Immature natural killer cell (primary cell): ENCODE data around the gene YIPF6. TPM values are rescaled to one million over a fixed set of nuclear protein-coding genes. Genes with fewer than 3 reads are reported as not detected.
"Not testable (repeated sequence)": the region's sequence is repeated elsewhere in the genome, so short reads cannot be mapped to it uniquely, and the experiment has no call there.

Source experiments
- DNase-seq, 3 donors: peaks; one replicate each; pipeline ENCODE4 v3.0.0; 2022; ENCODE audit warnings: mixed read lengths in 1 of 3
- H3K27ac Mint-ChIP-seq, 6 donors: one replicate each; pipeline ENCODE4 v1.8.0; 2020; ENCODE audit warnings: mixed read lengths in 6 of 6, mild to moderate bottlenecking in 5 of 6, inconsistent platforms in 4 of 6, moderate library complexity in 3 of 6
- H3K27me3 Mint-ChIP-seq, 3 donors: one replicate each; pipeline ENCODE4 v1.8.0; 2020 to 2021; ENCODE audit warnings: low read depth in 3 of 3, mild to moderate bottlenecking in 3 of 3, mixed read lengths in 3 of 3, moderate library complexity in 3 of 3, inconsistent platforms in 1 of 3
- H3K36me3 Mint-ChIP-seq, 3 donors: one replicate each; pipeline ENCODE4 v1.8.0; 2020; ENCODE audit warnings: mixed read lengths in 3 of 3, inconsistent platforms in 2 of 3, mild to moderate bottlenecking in 2 of 3
- H3K4me1 Mint-ChIP-seq, 2 donors: one replicate each; pipeline ENCODE4 v1.8.0; 2020; ENCODE audit warnings: inconsistent platforms in 2 of 2, mild to moderate bottlenecking in 2 of 2, mixed read lengths in 2 of 2, moderate library complexity in 1 of 2
- H3K4me3 Mint-ChIP-seq, 5 donors: one replicate each; pipeline ENCODE4 v1.8.0; 2020; ENCODE audit warnings: mild to moderate bottlenecking in 5 of 5, mixed read lengths in 5 of 5, inconsistent platforms in 3 of 5, moderate library complexity in 3 of 5
- H3K9me3 Mint-ChIP-seq, 6 donors: one replicate each; pipeline ENCODE4 v1.8.0; 2020; ENCODE audit warnings: mild to moderate bottlenecking in 6 of 6, mixed read lengths in 6 of 6, inconsistent platforms in 4 of 6, moderate library complexity in 3 of 6
- polyA plus RNA-seq, 3 donors: library from polyadenylated mRNA; unstranded; fragments of 300-500 nt; fragmentation: Illumina TruSeq; gene quantifications; one replicate each; pipeline ENCODE4 v1.2.3, GENCODE V29; 2021

YIPF6 gene, protein sequence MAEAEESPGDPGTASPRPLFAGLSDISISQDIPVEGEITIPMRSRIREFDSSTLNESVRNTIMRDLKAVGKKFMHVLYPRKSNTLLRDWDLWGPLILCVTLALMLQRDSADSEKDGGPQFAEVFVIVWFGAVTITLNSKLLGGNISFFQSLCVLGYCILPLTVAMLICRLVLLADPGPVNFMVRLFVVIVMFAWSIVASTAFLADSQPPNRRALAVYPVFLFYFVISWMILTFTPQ
- polyA plus RNA-seq = 10 to 100 TPM; 24.3 to 29.1 (median 25.8) TPM

DNA sequence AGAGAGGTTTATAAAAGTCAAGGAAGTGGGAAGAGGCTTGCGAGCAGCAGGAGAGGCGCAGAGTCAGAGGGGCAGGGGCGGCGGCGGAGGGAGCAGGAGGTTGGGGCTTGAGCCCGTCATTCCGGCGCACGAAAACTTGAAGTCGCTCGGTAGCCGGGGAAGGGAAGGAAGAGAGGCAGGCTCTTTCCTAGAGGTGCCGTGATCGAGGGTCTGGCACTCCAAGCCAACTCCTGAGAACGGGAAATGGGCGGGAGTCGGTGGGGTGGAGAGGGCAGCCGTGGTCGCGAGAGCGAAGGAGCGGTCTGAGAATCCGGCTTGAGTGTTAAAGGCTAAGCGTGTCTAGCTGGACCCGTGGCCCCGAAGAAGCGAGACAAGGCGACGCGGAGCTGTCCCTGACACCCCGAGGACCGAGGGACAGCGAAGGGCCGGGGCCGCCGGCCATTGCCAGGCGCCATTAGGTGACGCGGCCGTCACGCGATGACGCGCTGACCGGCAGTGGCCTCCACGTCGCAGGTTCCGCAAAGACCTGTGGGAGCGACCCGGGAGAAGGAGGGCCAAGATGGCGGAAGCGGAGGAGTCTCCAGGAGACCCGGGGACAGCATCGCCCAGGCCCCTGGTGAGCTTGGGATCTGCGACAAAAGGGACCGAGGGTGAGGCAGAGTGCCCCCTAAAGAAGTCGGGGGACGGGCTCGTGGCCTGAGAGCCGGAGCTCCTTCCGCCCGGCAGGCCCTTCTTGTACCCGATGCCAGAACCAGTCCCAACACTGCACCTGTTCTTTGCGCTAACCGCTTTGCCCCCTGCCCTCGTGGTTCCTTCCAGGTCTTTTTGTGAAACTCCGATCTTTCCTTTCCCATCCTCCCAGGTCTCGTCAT, at the start of gene YIPF6:
YIPF6 (plus strand) TSS at position 544 of the 872 bp plus-strand sequence; CDS start at position 560, 16 bp downstream.
- DNase-seq = peak; percentile 61 to 70 (median 67)
- H3K27me3 Mint-ChIP-seq = peaks cover 4 to 6% (median 4%) of the 10 kb centered on the region in 3 donors
- no peaks in the 10 kb centered on the region for H3K36me3 Mint-ChIP-seq

DNA sequence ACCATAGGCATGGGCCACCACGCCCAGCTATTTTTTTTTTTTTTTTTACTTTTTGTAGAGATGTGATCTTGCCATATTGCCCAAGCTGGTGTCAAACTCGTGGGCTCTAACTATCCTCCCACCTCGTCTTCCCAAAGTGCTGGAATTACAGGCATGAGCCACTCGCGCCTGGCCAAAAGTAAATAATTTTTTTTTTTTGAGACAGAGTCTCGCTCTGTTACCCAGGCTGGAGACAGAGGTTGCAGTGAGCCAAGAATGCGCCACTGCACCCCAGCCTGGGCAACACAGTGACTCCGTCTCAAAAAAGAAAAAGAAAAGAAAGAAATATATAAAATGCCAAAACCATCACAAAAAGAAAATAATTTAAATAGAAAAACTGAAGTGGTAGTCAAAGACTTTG, 47.1 kb upstream of the YIPF6 start:
- no peak for DNase-seq
- Mint-ChIP-seq H3K4me1 (no peaks in the 10 kb centered on the region), H3K27me3 (peaks cover 2 to 9% (median 6%) of the 10 kb centered on the region in 3 donors), H3K27ac (no peak overlapping the region), H3K36me3 (no peaks in the 10 kb centered on the region), H3K9me3 (no peaks in the 10 kb centered on the region), H3K4me3 (no peak overlapping the region)

More for the DNA sequence above, at the start of gene YIPF6:
- H3K4me3 Mint-ChIP-seq = peak within 1 kb of the TSS; percentile 87 to 96 (median 91)
- peaks cover 18 to 54% of the 10 kb centered on the region in 2 donors for H3K4me1 Mint-ChIP-seq
- peak within 1 kb of the TSS; percentile 89 to 98 (median 96) for H3K27ac Mint-ChIP-seq
- H3K9me3 Mint-ChIP-seq = no peaks in the 10 kb centered on the region

DNA sequence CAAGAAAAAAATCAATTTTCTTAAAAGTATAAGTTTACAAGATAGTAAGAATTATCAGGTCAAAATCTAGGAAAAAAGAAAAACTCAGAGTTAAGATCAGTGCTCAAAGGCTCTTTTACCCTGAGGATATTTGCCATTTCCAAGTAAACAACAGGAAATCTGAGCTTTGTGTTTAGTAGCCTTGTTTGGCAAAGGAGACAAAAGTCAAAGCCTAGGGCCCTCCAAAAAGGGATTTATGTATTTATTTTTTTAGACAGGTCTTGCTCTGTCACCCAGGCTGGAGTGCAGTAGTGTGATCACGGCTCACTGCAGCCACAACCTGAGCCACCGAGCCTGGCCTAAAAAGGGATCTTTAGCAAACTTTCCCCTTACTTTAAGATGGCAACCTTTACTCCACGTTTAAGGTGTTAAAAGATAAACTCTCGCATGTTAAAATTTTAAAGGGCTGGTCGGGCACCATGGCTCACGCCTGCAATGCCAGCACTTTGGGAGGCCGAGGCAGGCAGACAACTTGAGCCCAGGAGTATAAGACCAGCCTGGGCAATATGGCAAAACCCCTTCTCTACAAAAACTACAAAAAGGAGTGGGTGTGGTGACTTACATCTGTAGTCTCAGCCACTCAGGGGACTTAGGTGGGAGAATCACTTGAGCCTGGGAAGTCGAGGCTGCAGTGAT, 44.2 kb upstream of the YIPF6 start:
- Mint-ChIP-seq H3K9me3 (no peaks in the 10 kb centered on the region), H3K4me1 (no peaks in the 10 kb centered on the region), H3K27me3 (peaks cover 0 to 5% (median 2%) of the 10 kb centered on the region in 3 donors), H3K27ac (no peak overlapping the region), H3K36me3 (no peaks in the 10 kb centered on the region), H3K4me3 (no peak overlapping the region)
- DNase-seq = no peak

DNA sequence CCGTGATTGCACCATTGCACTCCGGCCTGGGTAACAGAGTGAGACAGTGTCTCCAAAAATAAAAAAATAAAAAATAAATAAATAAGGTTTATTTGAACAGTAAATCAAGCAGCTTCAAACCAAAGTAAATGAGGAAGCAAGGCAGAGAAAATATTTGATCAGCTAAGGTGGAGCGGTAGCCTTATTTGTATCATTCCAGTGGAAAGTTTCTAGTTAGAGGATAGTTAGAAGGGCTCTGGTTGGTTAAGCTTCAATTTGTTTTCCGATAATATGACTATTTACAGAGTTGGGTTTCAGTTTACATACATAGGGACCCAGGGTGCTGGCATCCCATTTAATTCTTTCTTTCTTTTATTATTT, 43.7 kb upstream of the YIPF6 start:
- Mint-ChIP-seq H3K27me3 (peaks cover 0 to 5% (median 5%) of the 10 kb centered on the region in 3 donors), H3K36me3 (no peaks in the 10 kb centered on the region), H3K4me3 (no peak overlapping the region)

DNA sequence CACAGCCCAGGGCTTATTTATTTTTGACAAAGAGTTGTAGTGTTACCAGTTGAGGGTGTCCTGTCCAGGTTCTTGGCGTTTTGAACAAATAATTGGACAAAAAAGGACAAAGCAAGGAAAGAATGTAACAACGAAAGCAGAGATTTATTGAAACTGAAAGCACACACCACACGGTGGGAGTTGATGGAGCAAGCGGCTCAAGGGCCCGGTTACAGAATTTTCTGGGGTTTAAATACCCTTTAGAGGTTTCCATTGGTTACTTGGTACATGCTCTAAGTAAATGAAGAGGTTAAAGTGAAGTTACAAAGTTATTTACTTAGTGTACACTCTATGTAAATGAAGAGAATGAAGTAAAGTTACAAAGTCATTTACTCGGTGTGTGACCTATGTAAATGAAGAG, 37.8 kb upstream of the YIPF6 start:
- Mint-ChIP-seq H3K36me3 (no peaks in the 10 kb centered on the region), H3K27me3 (peaks cover 2 to 13% (median 2%) of the 10 kb centered on the region in 3 donors), H3K4me1 (peaks cover 2 to 10% of the 10 kb centered on the region in 2 donors), H3K4me3 (no peak overlapping the region), H3K27ac (no peak overlapping the region), H3K9me3 (no peaks in the 10 kb centered on the region)
- no peak for DNase-seq

More for the DNA sequence above, 43.7 kb upstream of the YIPF6 start:
- no peak for DNase-seq
- H3K9me3 Mint-ChIP-seq = no peaks in the 10 kb centered on the region
- no peak overlapping the region for H3K27ac Mint-ChIP-seq
- H3K4me1 Mint-ChIP-seq = no peaks in the 10 kb centered on the region

DNA sequence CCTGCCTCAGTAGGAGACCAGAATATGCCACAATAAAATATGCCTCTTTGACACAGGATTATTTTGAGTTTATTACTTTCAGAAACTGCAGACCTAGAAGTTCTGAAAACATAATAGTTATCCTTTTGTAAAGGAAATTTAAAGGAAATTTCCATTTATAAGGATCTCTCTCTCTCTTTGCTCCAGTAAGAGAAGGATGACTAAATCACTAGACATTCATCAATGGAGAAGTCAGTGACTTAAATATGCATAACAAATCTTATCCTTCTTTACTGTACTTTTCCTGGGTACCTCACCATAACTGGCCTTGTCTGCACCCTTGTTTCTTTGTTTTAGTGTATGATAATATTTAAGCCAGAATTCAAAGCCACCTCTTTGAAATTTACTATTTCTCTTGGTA, 37.3 kb upstream of the YIPF6 start:
- no peak overlapping the region for H3K27ac Mint-ChIP-seq
- no peaks in the 10 kb centered on the region for H3K36me3 Mint-ChIP-seq
- peaks cover 2 to 13% (median 2%) of the 10 kb centered on the region in 3 donors for H3K27me3 Mint-ChIP-seq
- no peak overlapping the region for H3K4me3 Mint-ChIP-seq
- H3K4me1 Mint-ChIP-seq = peaks cover 2 to 10% of the 10 kb centered on the region in 2 donors
- no peaks in the 10 kb centered on the region for H3K9me3 Mint-ChIP-seq
- no peak for DNase-seq

DNA sequence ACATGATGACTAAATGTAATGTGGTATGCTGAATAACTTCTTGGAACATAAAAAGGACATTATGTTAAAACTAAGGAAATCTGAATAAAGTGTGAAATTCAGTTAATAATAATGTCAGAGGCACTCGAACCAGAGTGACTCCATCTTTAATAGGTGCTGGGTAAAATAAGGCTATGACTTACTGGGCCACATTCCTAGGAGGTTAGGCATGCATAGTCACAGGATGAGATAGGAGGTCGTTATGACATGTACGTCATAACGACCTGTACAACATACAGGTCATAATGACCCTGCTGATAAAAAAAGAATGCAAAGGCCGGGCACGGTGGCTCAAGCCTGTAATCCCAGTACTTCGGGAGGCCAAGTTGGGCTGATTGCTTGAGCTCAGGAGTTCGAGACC, 36.7 kb upstream of the YIPF6 start:
- Mint-ChIP-seq H3K4me1 (peaks cover 2 to 10% of the 10 kb centered on the region in 2 donors), H3K4me3 (peak overlapping the region in 1 of 5 donors; percentile 42), H3K27me3 (peaks cover 2 to 13% (median 3%) of the 10 kb centered on the region in 3 donors), H3K9me3 (no peaks in the 10 kb centered on the region), H3K27ac (no peak overlapping the region), H3K36me3 (no peaks in the 10 kb centered on the region)
- no peak for DNase-seq

DNA sequence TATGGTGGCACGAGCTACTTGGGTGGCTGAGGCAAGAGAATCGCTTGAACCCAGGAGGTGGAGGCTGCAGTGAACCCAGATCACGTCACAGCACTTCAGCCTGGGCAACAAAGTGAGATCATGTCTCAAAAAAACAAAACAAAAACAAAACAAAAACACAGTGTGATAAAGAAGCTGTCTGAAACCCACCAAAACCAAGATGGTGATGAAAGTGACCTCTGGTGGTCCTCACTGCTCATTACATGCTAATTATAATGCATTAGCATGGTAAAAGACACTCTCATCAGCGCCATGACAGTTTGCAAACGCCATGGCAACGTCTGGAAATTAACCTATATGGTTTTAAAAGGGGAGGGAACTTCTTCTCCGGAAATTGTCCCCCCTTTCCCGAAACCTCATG, 36.2 kb upstream of the YIPF6 start:
- Mint-ChIP-seq H3K4me3 (peak overlapping the region in 1 of 5 donors; percentile 42), H3K27ac (no peak overlapping the region), H3K9me3 (no peaks in the 10 kb centered on the region), H3K4me1 (peaks cover 2 to 10% of the 10 kb centered on the region in 2 donors), H3K36me3 (no peaks in the 10 kb centered on the region), H3K27me3 (peaks cover 2 to 13% (median 3%) of the 10 kb centered on the region in 3 donors)
- peak; percentile 46 to 61 (median 51) for DNase-seq

DNA sequence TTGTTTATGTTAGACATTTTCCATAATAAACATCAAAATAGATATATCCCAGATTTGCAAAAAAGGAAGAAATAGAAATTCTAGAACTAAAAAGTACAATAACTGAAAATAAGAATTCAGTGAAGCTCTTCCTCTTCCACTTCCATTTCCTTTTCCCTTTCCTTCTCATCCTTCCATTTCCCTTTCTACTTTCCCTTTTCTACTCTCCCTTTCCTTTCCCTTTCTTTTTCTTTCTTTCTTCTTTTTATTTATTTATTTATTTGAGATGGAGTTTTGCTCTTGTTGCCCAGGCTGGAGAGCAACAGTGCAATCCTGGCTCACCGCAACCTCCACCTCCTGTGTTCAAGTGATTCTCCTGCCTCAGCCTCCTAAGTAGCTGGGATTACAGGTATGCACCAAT, 35.0 kb upstream of the YIPF6 start:
- DNase-seq = no peak
- H3K27ac Mint-ChIP-seq = no peak overlapping the region
- peaks cover 2 to 13% (median 3%) of the 10 kb centered on the region in 3 donors for H3K27me3 Mint-ChIP-seq
- H3K36me3 Mint-ChIP-seq = no peaks in the 10 kb centered on the region
- peaks cover 2 to 10% of the 10 kb centered on the region in 2 donors for H3K4me1 Mint-ChIP-seq
- H3K4me3 Mint-ChIP-seq = no peak overlapping the region
- no peaks in the 10 kb centered on the region for H3K9me3 Mint-ChIP-seq

DNA sequence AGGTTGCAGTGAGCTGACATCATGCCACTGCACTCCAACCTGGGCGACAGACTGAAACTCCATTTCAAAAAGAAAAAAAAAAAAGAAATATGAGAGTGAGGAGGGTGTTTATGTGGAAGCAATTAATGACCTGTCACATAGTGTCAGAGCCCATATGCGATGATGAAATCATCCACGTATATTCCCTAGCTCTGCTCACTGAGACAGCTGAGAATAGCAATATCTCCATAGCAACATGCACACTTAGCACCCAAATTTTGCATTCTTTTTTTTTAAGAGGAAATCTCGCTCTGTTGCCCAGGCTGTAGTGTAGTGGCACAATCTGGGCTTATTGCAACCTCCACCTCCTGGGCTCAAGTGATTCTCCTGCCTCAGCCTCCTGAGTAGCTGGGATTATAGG, 34.1 kb upstream of the YIPF6 start:
- DNase-seq = no peak
- no peak overlapping the region for H3K4me3 Mint-ChIP-seq
- H3K9me3 Mint-ChIP-seq = no peaks in the 10 kb centered on the region
- H3K4me1 Mint-ChIP-seq = peaks cover 2 to 10% of the 10 kb centered on the region in 2 donors
- H3K27ac Mint-ChIP-seq = no peak overlapping the region
- no peaks in the 10 kb centered on the region for H3K36me3 Mint-ChIP-seq
- H3K27me3 Mint-ChIP-seq = peaks cover 2 to 16% (median 3%) of the 10 kb centered on the region in 3 donors

DNA sequence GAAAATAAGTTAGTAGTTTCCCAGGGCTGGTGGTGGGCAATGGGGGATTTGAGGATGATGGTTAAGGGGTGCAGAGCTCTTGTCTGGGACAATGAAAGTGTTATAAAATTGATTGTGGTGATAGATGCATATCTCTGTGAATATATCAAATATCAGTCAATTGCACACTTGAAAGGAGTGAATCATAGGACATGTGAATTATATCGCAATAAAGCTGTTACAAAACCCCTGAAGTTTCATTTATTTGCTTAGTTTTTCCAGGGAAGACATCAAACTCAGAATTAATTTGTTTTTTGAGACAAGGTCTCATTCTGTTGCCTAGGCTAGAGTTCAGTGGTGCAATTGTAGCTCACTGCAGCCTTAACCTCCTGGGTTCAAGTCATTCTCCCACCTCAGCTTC, 17.9 kb upstream of the YIPF6 start:
- peaks cover 0 to 5% (median under 1%) of the 10 kb centered on the region in 3 donors for H3K27me3 Mint-ChIP-seq
- no peak overlapping the region for H3K4me3 Mint-ChIP-seq
- no peaks in the 10 kb centered on the region for H3K9me3 Mint-ChIP-seq
- H3K4me1 Mint-ChIP-seq = no peaks in the 10 kb centered on the region
- no peaks in the 10 kb centered on the region for H3K36me3 Mint-ChIP-seq
- DNase-seq = no peak
- H3K27ac Mint-ChIP-seq = no peak overlapping the region

DNA sequence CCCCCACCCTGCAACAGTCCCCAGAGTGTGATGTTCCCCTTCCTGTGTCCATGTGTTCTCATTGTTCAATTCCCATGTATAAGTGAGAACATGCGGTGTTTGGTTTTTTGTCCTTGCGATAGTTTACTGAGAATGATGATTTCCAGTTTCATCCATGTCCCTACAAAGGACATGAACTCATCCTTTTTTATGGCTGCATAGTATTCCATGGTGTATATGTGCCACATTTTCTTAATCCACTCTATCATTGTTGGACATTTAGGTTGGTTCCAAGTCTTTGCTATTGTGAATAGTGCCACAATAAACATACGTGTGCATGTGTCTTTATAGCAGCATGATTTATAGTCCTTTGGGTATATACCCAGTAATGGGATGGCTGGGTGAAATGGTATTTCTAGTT, 12.7 kb upstream of the YIPF6 start:
- not testable (repeated sequence) for H3K4me3 Mint-ChIP-seq, DNase-seq, H3K27me3 Mint-ChIP-seq, H3K27ac Mint-ChIP-seq, H3K4me1 Mint-ChIP-seq, H3K9me3 Mint-ChIP-seq, H3K36me3 Mint-ChIP-seq

DNA sequence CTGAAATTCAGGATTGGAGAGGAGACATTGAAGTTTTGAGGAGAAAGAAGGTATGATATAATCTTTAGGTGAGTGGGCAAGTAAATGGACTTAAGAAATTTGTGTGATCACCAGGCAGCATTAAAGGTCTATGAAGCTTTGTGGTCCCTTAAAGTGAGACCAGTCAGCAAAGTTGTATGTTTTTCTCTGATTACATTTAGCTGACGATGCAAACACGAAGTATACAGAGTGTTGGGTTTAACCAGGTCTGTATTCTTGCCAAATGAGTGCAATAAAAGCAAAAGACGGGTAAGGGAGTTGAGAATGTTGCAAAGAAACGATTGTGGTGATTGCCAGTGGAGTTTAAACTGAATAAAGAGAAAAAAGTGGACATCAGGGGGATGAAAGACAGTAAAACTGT, 11.6 kb upstream of the YIPF6 start:
- H3K4me1 Mint-ChIP-seq = peaks cover 0 to under 1% of the 10 kb centered on the region in 2 donors

DNA sequence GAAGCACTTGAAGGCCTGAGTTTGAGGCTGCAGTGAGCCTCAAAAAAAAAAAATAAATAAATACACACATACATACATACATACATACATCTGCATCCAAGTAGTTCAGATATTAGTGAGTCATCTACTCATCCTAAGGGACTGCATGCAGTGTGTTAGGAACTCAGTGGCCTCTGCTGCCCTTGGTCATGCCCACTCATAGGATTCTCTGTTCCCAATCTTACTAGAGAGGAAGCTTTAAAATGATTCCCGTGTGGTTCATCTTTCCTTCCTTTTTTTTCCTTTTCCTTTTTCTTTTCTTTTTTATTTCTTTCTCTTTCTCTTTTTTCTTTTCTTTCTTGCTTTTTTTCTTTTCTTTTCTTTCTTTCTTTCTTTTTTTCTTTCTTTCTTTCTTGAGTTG, 10.9 kb upstream of the YIPF6 start:
- no peaks in the 10 kb centered on the region for H3K36me3 Mint-ChIP-seq
- no peak for DNase-seq
- peaks cover 0 to 5% (median 2%) of the 10 kb centered on the region in 3 donors for H3K27me3 Mint-ChIP-seq
- H3K4me1 Mint-ChIP-seq = peaks cover 3 to 5% of the 10 kb centered on the region in 2 donors
- no peaks in the 10 kb centered on the region for H3K9me3 Mint-ChIP-seq
- H3K27ac Mint-ChIP-seq = no peak overlapping the region
- H3K4me3 Mint-ChIP-seq = no peak overlapping the region

More for the DNA sequence above, 11.6 kb upstream of the YIPF6 start:
- Mint-ChIP-seq H3K27ac (no peak overlapping the region), H3K27me3 (peaks cover 0 to 5% (median 2%) of the 10 kb centered on the region in 3 donors), H3K9me3 (no peaks in the 10 kb centered on the region), H3K4me3 (no peak overlapping the region), H3K36me3 (no peaks in the 10 kb centered on the region)
- DNase-seq = no peak
